Transverse colon (tissue), 4 donors: ENCODE measurements around the gene RUNX3.

Source experiments
- POLR2A ChIP-seq: fragments of 450-650 bp; IDR thresholded peaks from one replicate; pipeline ENCODE4 v1.6.1; 2016; ENCODE audit warnings: antibody characterized with exemption, mild to moderate bottlenecking, moderate library complexity
- POLR2AphosphoS5 ChIP-seq, 3 donors: sonication (generic); formaldehyde crosslinking; IDR thresholded peaks; one replicate each; pipeline ENCODE4 v1.6.1; 2016; ENCODE audit warnings: antibody characterized with exemption in 3 of 3
- TF ChIP-seq, protein P1 (sequence below), 5 experiments: fragments of 200-600 bp in 3 of 5; fragments of 450-650 bp in 2 of 5; sonication (generic) in 3 of 5; IDR thresholded peaks; 1 replicate in 2 of 5; 2 replicates in 3 of 5; pipeline ENCODE4 v1.5.1; 2016 to 2017; ENCODE audit warnings: antibody characterized with exemption in 5 of 5, inconsistent platforms in 3 of 5, mild to moderate bottlenecking in 2 of 5, moderate library complexity in 1 of 5

DNA sequence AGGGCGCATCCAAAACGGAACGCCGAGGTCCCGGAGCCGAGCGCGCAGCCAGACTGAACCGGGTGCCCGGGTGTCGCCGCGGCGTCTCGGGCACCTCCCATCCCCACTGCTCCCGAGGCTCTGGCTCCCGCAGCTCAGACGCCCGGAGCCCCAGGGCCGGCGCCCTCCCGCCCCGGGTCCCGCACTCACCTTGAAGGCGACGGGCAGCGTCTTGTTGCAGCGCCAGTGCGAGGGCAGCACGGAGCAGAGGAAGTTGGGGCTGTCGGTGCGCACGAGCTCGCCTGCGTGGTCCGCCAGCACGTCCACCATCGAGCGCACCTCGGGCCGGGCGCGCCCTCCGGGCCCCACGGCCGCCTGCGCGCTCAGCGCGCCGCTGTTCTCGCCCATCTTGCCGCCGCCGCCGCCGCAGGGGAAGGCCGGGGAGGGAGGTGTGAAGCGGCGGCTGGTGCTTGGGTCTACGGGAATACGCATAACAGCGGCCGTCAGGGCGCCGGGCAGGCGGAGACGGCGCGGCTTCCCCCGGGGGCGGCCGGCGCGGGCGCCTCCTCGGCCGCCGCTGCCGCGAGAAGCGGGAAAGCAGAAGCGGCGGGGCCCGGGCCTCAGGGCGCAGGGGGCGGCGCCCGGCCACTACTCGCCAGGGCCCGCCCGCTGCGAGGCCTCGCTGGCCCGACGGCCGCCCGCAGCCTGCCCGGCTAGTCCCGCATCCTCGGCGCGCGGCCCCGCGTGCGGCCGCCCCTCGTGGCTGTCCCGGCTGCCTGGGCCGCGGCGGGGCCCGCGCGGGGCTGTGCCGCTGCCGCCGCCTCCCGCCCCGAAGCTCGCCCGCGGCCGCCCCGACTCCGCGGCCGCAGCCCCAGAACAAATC lies 447 bp downstream of the RUNX3 start:
- no peak for TF ChIP-seq POLR2A
- TF ChIP-seq POLR2AphosphoS5 (IDR thresholded peaks at IDR 0.05), result peak in 1 of 3 donors; percentile 5
- TF ChIP-seq, protein P1, sequence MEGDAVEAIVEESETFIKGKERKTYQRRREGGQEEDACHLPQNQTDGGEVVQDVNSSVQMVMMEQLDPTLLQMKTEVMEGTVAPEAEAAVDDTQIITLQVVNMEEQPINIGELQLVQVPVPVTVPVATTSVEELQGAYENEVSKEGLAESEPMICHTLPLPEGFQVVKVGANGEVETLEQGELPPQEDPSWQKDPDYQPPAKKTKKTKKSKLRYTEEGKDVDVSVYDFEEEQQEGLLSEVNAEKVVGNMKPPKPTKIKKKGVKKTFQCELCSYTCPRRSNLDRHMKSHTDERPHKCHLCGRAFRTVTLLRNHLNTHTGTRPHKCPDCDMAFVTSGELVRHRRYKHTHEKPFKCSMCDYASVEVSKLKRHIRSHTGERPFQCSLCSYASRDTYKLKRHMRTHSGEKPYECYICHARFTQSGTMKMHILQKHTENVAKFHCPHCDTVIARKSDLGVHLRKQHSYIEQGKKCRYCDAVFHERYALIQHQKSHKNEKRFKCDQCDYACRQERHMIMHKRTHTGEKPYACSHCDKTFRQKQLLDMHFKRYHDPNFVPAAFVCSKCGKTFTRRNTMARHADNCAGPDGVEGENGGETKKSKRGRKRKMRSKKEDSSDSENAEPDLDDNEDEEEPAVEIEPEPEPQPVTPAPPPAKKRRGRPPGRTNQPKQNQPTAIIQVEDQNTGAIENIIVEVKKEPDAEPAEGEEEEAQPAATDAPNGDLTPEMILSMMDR (IDR thresholded peaks at IDR 0.05), result no peak
